ENCODE data around the gene ERGIC1. TPM values are rescaled to one million over a fixed set of nuclear protein-coding genes. Genes with fewer than 3 reads are reported as not detected.

ERGIC1 gene
- total and polyA plus RNA-seq, 2 of the 8 experiments (the other 6 are each of a cell fraction or from before 2014, with no cell fraction given) = 95.3 to 106 TPM

DNA sequence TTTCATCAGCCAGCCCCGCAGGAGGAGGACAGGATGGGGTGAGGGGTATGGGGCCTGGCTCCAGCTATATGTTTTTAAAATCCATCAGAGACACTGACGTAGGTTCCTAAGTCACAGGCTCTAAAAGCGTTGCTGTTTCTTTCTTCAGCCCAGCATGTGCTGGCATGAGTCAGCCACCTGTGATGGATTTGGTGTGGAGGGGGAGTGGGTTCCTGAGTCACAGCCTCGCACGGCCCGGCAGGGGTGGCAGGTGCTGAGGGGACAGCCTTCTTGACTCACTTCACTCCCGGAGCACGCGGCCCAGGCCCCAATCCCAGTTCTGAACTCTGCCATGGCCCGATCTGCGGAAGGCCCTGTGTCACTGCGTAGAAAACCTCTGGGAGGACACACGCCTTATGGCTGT lies 86.4 kb downstream of the ERGIC1 start (continued):
- no peak for TF ChIP-seq KDM4A (IDR thresholded peaks at IDR 0.05; ENCODE audit: low read depth, low read length, severe bottlenecking)
- no peak for TF ChIP-seq KDM5A (IDR thresholded peaks at IDR 0.05; ENCODE audit: low read length)
- TF ChIP-seq BCL11A (IDR thresholded peaks at IDR 0.05; ENCODE audit: low read depth in 2 of 2, low read length in 2 of 2) = no peak
- TF ChIP-seq BRCA1 (IDR thresholded peaks at IDR 0.05; ENCODE audit: low read depth, low read length) = no peak
